NCI-H128 (cell line): Measurements from ENCODE around the gene TBCD.

Experiments
- DNase-seq: peaks from one replicate; lab custom pipeline; 2025; ENCODE audit not compliant: unreplicated experiment; lab: John Stamatoyannopoulos, UW

Gene TBCD

DNA sequence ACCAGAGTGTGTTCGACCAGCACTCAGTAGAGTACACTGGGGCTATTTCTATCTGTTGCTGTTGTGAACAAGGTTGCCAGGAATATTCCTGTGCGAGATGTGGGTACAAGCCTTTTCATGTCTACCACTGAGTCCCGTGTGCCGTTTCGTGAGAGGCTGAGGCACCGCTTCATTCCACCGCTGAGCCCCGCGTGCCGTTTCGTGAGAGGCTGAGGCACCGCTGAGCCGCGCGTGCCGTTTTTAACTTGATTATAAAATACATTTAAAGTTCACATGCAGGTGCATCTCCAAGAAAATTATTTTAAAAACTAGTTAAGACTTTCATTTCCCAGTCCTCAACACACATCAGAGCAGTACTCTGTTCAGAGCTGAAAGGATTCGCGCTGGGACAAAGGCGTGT is 166.6 kb downstream of the TBCD start:
- no peak for DNase-seq

GRCh38 chr17:82920150-82920549 is 168.3 kb downstream of the TBCD start:
- no peak for DNase-seq

- DNase-seq: no peak
Measured at GRCh38 chr17:82920715-82921114, 168.8 kb downstream of the TBCD start.

DNA sequence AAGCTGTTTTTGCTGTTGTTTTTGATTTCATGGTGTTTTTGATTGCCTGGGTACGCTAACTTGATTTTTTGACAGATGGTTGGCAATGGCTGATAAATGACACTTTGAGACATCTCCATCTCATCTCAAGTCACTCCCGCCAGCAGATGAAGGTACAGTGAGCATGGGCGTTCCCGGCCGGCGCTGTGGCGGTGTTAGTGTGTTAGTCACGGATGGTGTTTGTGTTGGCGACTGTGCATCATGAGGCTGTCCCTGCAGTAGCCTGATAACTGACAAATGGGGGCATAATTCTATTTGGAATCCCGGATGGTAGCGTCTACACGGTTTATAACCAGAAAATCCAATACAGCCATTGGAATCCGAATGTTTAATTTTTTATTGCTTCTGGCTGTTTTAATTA is 169.6 kb downstream of the TBCD start:
- DNase-seq: no peak

GRCh38 chr17:82922646-82923045 is 170.8 kb downstream of the TBCD start:
- no peak for DNase-seq

DNA sequence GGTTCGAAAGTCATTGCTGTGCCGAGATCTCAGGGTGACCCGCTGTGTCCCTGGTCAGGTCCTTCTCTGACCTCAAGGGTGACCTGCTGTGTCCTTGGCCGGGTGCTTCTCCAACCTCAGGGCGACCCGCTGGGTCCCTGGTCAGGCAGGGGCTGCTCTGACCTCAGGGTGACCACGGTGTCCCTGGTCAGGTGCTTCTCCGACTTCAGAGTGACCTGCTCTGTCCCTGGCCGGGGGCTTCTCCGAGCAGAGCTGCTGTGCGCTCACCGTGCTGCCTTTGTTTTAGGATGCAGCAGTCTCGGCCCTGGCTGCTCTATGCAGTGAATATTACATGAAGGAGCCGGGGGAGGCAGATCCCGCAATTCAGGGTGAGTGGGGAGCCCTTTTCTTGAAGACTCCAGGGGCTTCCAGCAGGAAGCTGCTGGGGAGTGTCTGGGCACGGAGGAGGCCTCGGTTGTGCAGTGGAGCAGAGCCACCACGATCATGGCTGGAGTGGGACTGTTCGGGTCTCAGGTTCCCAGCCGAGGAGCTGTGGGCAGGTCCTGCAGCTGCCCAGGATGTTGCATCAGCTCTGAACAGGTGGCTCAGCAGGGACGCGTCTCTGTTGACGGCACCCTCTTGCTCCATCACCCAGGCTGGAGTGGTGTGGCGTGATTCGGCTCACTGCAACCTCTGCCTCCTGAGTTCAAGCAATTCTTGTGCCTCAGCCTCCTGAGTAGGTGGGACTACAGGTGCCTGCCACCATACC is 171.7 kb downstream of the TBCD start:
- DNase-seq: no peak

DNA sequence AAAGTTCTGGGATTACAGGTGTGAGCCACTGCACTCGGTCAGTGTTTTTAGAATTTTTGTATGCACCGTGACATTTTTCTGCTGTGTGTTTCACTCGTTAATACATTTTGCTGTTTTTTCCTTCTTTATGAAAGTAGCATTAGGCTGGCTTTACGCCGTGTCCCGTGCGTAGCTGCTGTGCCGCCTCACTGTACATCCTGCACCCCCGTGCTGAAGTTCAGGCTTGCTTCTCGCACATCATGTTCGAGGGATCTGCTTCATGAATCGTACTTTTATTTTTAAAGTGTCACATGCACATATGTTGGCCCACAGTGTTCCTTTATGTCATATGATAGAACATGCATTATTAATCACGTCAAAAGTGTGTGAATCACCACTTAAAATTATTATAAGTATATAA is 172.3 kb downstream of the TBCD start:
- no peak for DNase-seq

- DNase-seq: no peak
Measured at GRCh38 chr17:82924812-82925211, 172.9 kb downstream of the TBCD start.

GRCh38 chr17:82925336-82925735 is 173.5 kb downstream of the TBCD start:
- no peak for DNase-seq

DNA sequence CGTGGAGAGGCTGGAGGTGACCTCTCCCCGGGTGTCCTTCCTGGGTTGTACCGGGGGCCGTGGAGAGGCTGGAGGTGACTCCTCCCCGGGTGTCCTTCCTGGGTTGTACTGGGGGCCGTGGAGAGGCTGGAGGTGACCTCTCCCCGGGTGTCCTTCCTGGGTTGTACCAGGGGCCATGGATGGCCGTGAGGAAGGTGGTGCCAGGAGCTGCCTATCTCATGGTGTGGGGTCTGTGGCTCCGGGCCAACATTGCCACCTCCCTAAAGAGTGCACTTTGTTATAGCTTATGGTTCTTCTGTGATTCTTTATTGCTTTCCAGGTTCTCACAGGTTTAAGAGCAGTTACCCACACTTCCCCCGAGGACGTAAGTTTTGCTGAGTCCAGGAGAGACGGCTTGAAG is 174.2 kb downstream of the TBCD start:
- no peak for DNase-seq

DNA sequence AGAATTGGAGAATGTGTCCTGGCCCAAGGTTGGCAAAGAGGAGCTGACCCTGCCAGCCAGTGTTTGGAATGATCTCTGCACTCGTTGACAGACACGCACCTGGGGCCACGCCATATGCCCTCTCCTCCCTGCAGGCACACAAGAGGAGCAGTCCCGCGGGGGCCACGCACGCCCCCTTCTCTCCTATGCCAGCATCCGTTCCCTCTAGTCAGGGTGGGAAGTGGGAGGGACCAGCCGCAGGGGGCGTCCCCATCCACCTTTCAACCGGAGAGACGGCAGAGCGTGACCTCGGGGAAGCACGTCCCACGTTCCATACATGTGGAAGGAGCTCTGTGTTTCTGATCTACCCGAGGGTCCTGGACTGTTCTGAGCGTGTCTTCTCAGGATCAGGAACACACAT is 174.9 kb downstream of the TBCD start:
- DNase-seq: no peak

DNA sequence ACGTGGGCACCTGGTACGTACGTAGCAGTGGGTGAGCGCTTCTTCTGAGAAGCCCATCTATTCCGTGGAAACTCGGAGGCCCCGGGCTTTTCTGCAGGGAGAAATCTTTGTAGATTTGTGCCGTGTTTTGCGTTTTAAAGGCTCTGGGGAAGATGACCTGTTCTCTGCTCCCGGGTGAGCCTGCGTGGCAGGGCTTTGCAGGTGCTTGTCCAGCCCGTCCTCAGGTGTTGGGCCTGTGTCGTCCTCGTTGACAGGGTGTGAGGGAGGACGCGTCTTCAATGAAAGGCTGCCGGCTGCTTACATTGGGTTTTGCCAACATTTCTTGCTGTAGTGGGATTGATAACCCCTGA is 175.4 kb downstream of the TBCD start:
- no peak for DNase-seq

DNA sequence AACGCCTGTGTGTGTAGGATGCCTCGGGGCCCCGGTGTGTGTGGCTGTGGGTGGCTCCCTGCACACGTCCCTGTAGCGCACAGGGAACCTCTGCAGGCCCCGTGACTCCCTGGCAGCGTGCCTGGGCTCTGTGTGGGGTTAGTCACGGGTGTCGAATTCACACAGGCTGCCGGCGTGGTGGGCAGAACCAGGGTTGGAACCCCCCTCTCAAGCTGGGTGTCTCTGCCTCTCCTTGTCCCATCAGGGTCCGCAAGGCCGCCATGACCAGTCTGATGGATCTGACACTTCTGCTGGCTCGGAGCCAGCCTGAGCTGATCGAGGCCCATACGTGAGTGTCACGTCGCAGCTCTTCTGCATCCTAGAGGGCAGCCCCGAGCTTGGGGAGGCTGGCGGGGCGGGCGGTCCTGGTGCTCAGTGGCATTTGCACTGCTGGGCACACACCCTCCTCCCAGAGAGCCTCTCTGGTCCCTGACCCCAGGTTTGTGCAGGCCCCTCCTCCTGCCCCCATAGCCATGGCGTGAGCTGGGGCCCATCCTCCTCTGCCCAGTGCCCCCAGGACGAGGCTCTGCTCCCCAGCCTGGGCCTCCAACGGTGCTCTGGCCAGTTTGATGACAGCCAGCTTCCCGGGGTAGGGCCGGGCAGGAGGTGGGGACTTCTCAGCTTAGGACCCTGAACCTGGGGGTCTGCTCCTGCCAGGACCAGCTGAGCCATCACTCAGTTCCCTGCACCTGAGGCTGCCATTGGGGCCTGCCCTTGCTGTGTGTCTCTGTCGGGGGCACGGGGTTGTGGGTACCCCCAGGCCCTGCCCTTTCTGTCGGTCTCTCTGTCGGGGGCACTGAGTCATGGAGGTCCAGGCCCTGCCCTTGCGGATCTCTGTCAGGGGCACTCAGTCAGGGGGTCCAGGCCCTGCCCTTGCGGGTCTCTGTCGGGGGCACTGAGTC is 176.1 kb downstream of the TBCD start:
- DNase-seq: no peak

DNA sequence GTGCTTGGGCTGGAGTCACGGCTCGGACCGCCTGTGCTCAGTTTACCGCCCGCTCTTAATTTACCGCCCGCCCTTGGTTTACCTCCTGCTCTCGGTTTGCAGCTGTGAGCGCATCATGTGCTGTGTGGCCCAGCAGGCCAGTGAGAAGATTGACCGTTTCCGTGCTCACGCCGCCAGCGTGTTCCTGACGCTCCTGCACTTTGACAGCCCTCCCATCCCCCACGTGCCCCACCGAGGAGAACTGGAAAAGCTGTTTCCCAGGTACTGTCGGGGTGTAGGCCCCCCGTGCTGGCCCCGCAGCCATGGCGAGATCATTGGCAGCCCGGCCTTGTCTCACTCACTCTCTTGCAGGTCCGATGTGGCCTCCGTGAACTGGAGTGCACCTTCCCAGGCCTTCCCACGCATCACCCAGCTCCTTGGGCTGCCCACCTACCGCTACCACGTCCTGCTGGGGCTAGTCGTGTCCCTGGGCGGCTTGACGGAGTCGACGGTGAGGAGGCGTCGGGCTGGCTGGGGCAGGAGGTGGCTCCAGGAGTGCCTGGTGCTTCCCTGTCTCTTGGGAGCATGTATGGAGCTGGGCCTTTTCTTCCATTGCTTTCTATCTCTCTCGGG is 177.3 kb downstream of the TBCD start:
- no peak for DNase-seq

- no peak for DNase-seq
Measured at GRCh38 chr17:82929676-82930042, 177.8 kb downstream of the TBCD start.

DNA sequence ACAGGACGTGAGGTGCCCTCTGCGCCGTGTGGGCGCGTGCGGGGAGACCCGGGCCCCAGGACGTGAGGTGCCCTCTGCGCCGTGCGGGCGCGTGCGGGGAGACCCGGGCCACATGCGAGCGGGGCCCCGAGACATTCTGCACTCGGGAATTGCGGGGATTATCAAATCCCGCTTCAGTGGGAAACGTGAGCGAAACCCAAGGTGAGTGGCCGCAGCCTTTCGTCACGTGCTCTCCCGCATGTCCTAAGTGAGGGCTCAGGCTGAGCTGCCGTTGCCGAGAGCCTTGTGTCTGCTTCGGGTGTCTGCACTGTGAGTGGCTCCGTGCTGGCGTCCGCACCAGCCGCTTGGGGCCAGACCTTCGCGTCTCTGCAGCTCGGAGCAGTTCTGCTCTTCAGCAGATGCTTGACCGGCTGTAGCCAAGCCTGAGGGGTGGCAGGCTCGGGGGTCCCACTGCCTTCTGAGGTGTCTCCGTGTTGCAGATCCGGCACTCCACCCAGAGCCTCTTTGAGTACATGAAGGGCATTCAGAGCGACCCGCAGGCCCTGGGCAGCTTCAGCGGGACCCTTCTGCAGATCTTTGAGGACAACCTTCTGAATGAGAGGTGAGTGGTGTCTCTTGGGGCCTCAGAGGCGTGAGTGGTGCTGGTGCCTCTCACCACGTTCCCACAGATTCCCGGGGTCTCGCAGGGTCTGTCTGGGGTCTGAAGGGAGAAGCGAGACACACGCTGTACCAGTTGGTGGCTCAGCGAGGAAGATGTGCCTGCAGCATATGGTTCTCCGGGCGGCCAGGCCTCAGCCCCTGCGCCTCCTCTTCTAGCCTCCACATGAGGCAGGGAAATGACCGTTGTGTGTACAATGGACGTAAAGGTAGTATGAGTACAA is 178.4 kb downstream of the TBCD start:
- DNase-seq: no peak

- DNase-seq: no peak
Measured at GRCh38 chr17:82930924-82931698, 179.2 kb downstream of the TBCD start.

DNA sequence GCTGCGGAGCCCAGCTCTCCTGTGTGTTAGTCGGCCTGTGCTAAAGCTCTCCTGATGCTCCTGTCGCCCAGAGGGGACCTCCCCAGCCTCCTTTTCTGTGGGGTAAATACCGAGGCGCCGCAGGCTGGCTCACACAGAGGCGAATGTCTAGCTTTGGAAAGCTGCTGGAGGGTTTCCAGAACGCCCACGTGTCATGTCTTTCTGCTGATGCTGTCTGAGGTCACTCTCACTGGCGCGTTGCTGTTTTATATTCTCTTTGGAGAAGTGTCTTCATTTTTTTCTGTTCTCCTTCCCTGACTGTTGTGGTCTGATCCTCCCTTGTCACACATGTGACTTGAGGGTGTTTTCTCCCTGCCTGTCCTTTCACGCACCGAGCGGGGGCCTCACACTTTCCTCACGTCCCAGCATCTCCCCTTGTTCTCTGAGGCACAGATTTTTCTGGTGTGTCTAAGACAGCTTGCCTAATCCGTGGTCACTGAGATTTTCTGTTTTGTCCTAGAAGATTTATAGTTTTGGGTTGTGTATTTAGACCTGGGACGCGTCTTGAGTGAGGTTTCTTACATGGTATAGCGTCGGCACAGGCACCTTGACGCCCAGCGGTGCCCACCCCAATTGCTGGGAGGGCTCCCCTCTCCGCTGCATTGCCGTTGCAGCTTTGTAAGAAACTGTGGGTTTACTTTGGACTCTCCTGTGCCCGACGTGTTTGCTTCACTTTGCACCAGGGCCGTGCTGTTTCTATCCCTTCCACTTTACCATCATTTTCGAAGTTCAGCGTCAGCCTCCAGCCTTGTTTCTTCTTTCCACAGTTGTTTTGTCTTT is 180.0 kb downstream of the TBCD start:
- no peak for DNase-seq

GRCh38 chr17:82932518-82933310 is 180.8 kb downstream of the TBCD start:
- DNase-seq: no peak
